Fibroblast of skin of left biceps (primary cell): ENCODE data around the gene SUGCT.
"Not testable (repeated sequence)": the region's sequence is repeated elsewhere in the genome, so short reads cannot be mapped to it uniquely, and the experiment has no call there.

Source experiments
- DNase-seq, 2 experiments: peaks; one replicate each; pipeline ENCODE4 v3.0.0-alpha.2; 2013; ENCODE audit warnings: low read depth in 2 of 2

Gene SUGCT

GRCh38 chr7:40134428-40135316 lies at the start of gene SUGCT, which contains the start of gene MPLKIP:
Gene SUGCT (plus strand): TSS chr7:40135005.
Gene MPLKIP (minus strand): TSS chr7:40134622. CDS start chr7:40134567, 55 bp downstream.
- peak; percentile 69 to 76 for DNase-seq

GRCh38 chr7:40092182-40092581 lies 42.6 kb upstream of the SUGCT start:
- DNase-seq: no peak

- DNase-seq: no peak
These were observed 41.0 kb upstream of the SUGCT start for GRCh38 chr7:40093631-40094350.

- DNase-seq: no peak
These were observed 39.6 kb upstream of the SUGCT start for GRCh38 chr7:40095230-40095629.

GRCh38 chr7:40095695-40096327 lies 39.0 kb upstream of the SUGCT start:
- no peak for DNase-seq

GRCh38 chr7:40097728-40098127 lies 37.1 kb upstream of the SUGCT start:
- no peak for DNase-seq

- DNase-seq: no peak
These were observed 36.0 kb upstream of the SUGCT start for GRCh38 chr7:40098810-40099209.

GRCh38 chr7:40099837-40100236 lies 35.0 kb upstream of the SUGCT start:
- no peak for DNase-seq

GRCh38 chr7:40101201-40101600 lies 33.6 kb upstream of the SUGCT start:
- no peak for DNase-seq

- DNase-seq: no peak
These were observed 31.9 kb upstream of the SUGCT start for GRCh38 chr7:40102897-40103296.

- no peak for DNase-seq
These were observed 28.8 kb upstream of the SUGCT start for GRCh38 chr7:40105879-40106473.

- DNase-seq: no peak
These were observed 18.9 kb upstream of the SUGCT start for GRCh38 chr7:40115936-40116335.

GRCh38 chr7:40117199-40117598 lies 17.6 kb upstream of the SUGCT start:
- DNase-seq: not testable (repeated sequence)

- not testable (repeated sequence) for DNase-seq
These were observed 16.6 kb upstream of the SUGCT start for GRCh38 chr7:40118201-40118600.

GRCh38 chr7:40120020-40120419 lies 14.8 kb upstream of the SUGCT start:
- no peak for DNase-seq

- DNase-seq: not testable (repeated sequence)
These were observed 12.5 kb upstream of the SUGCT start for GRCh38 chr7:40122100-40122939.

- DNase-seq: no peak
These were observed 11.9 kb upstream of the SUGCT start for GRCh38 chr7:40122940-40123254.

GRCh38 chr7:40133561-40134427 lies 1.0 kb upstream of the SUGCT start:
- DNase-seq: no peak

GRCh38 chr7:40135317-40135610 lies 459 bp downstream of the SUGCT start:
- no peak for DNase-seq

GRCh38 chr7:40137563-40137962 lies 2.8 kb downstream of the SUGCT start:
- DNase-seq: no peak
